GM12878 (cell line): Measurements from ENCODE around the gene PIGS. TPM values are rescaled to one million over a fixed set of nuclear protein-coding genes. Genes with fewer than 3 reads are reported as not detected.

ENCODE experiments used
- CEBPB ChIP-seq, 2 experiments: fragments of 150-350 bp in 1 of 2; IDR thresholded peaks; 2 replicates each; pipeline ENCODE4 v1.6.1; 2012 to 2014; ENCODE audit warnings: low read depth in 2 of 2, low read length in 2 of 2, borderline replicate concordance in 1 of 2, inconsistent platforms in 1 of 2
- CREB1 ChIP-seq: IDR thresholded peaks from 2 replicates; pipeline ENCODE4 v1.6.1; 2012; ENCODE audit warnings: low read depth, mild to moderate bottlenecking, inconsistent platforms
- DPF2 ChIP-seq: fragments of 450-650 bp; IDR thresholded peaks from 2 replicates; pipeline ENCODE4 v1.6.1; 2017; ENCODE audit warnings: mild to moderate bottlenecking
- ELK1 ChIP-seq: IDR thresholded peaks from 2 replicates; pipeline ENCODE4 v1.6.1; 2012; ENCODE audit warnings: low read depth, low read length, improper control_type of control experiment
- EP300 ChIP-seq, 2 experiments: fragments of 150-350 bp in 1 of 2; IDR thresholded peaks; 2 replicates each; pipeline ENCODE4 v1.6.1; 2011 to 2012; ENCODE audit warnings: low read depth in 2 of 2, low read length in 2 of 2, borderline replicate concordance in 1 of 2, improper control_type of control experiment in 1 of 2, inconsistent platforms in 1 of 2; ENCODE audit not compliant: control insufficient read depth in 1 of 2
- FOXM1 ChIP-seq: IDR thresholded peaks from 2 replicates; pipeline ENCODE4 v1.6.1; 2012; ENCODE audit warnings: low read depth, mild to moderate bottlenecking, inconsistent platforms, low read length, moderate library complexity
- LARP7 ChIP-seq: fragments of 450-650 bp; IDR thresholded peaks from 2 replicates; pipeline ENCODE4 v1.6.1; 2017; ENCODE audit warnings: mild to moderate bottlenecking
- MEF2A ChIP-seq: IDR thresholded peaks from 2 replicates; pipeline ENCODE4 v1.6.1; 2011; ENCODE audit warnings: low read depth, mild to moderate bottlenecking, low read length, moderate library complexity; ENCODE audit not compliant: insufficient read depth
- MYB ChIP-seq: fragments of 150-350 bp; IDR thresholded peaks from 2 replicates; pipeline ENCODE4 v1.6.1; 2014; ENCODE audit warnings: mild to moderate bottlenecking, low read depth, low read length, borderline replicate concordance
- NFIC ChIP-seq: IDR thresholded peaks from 2 replicates; pipeline ENCODE4 v1.6.1; 2012; ENCODE audit warnings: low read depth, mild to moderate bottlenecking, inconsistent platforms, low read length, moderate library complexity
- NKRF ChIP-seq: fragments of 450-650 bp; conservative IDR thresholded peaks from 2 replicates; pipeline ENCODE4 v1.6.1; 2017; ENCODE audit warnings: mild to moderate bottlenecking, moderate library complexity
- NR2C1 ChIP-seq: fragments of 450-650 bp; IDR thresholded peaks from 2 replicates; pipeline ENCODE4 v1.6.1; 2017; ENCODE audit warnings: antibody characterized with exemption, mild to moderate bottlenecking, moderate library complexity
- NR2F1 ChIP-seq: fragments of 450-650 bp; conservative IDR thresholded peaks from 2 replicates; pipeline ENCODE4 v1.6.1; 2017; ENCODE audit warnings: mild to moderate bottlenecking
- PAX5 ChIP-seq: IDR thresholded peaks from 2 replicates; pipeline ENCODE4 v1.6.1; 2011; ENCODE audit warnings: low read depth, low read length, borderline replicate concordance
- POLR2AphosphoS2 ChIP-seq: IDR thresholded peaks from 2 replicates; pipeline ENCODE4 v1.6.1; 2011; ENCODE audit warnings: low read depth, mild to moderate bottlenecking, low read length, improper control_type of control experiment, moderate library complexity
- RAD51 ChIP-seq: fragments of 450-650 bp; IDR thresholded peaks from 2 replicates; pipeline ENCODE4 v1.6.1; 2016; ENCODE audit warnings: moderate library complexity, mild to moderate bottlenecking, inconsistent platforms
- RB1 ChIP-seq: fragments of 450-650 bp; formaldehyde crosslinking; IDR thresholded peaks from 2 replicates; pipeline ENCODE4 v1.6.1; 2017; ENCODE audit warnings: mild to moderate bottlenecking, borderline replicate concordance
- RELA ChIP-seq: fragments of 450-650 bp; IDR thresholded peaks from 2 replicates; pipeline ENCODE4 v1.8.0; 2014; ENCODE audit warnings: borderline replicate concordance; ENCODE audit not compliant: partially characterized antibody
- SMARCA5 ChIP-seq: fragments of 450-650 bp; IDR thresholded peaks from 2 replicates; pipeline ENCODE4 v1.6.1; 2017; ENCODE audit warnings: mild to moderate bottlenecking
- SREBF1 ChIP-seq: IDR thresholded peaks from 2 replicates; pipeline ENCODE4 v1.6.1; 2012; ENCODE audit warnings: mild to moderate bottlenecking, low read length
- TBL1XR1 ChIP-seq: IDR thresholded peaks from 2 replicates; pipeline ENCODE4 v1.6.1; 2012; ENCODE audit warnings: low read depth, low read length, improper control_type of control experiment
- ZNF207 ChIP-seq: fragments of 450-650 bp; IDR thresholded peaks from 2 replicates; pipeline ENCODE4 v1.6.1; 2014; ENCODE audit warnings: antibody characterized with exemption, mild to moderate bottlenecking, borderline replicate concordance
- ZNF274 ChIP-seq: IDR thresholded peaks from one replicate; pipeline ENCODE4 v1.8.0; 2011; ENCODE audit not compliant: insufficient read length, insufficient read depth
- polyA plus RNA-seq, 11 experiments: library from polyadenylated mRNA; depleted of rRNA in 4 of 11; unstranded in 6 of 11; stranded (reverse) in 5 of 11; fragments of >200 nt; fragmentation: Nextera tagmentation in 4 of 11; fragmentation: Illumina TruSeq in 1 of 11; extraction: Ambion mirVana in 4 of 11; extraction: Trizol in 1 of 11; gene quantifications; 1 replicate in 1 of 11; 2 replicates in 10 of 11; pipeline versions ENCODE4 v1.2.1 to v1.2.3, GENCODE V29; 2011 to 2016; ENCODE audit warnings: inconsistent platforms in 2 of 11, missing spikeins in 2 of 11, low read depth in 1 of 11
- total RNA-seq, 4 experiments: library from RNA; depleted of rRNA in 3 of 4; stranded (reverse); fragments of >200 nt in 3 of 4; fragmentation: Illumina TruSeq in 1 of 4; extraction: Trizol in 1 of 4; gene quantifications; 2 replicates each; pipeline versions ENCODE4 v1.2.1 to v1.2.3, GENCODE V29; 2013 to 2021

PIGS gene
- total and polyA plus RNA-seq, 10 of the 15 experiments (the other 5 are each of a cell fraction or from before 2014, with no cell fraction given) = 27.5 to 73.7 (median 50.7) TPM

- TF ChIP-seq NKRF (peak; percentile 63; the same call in 1 of the 2 replicates), MYB (no peak), CEBPB (IDR thresholded peaks at IDR 0.05; ENCODE audit: borderline replicate concordance in 1 of 2, low read depth in 2 of 2, low read length in 2 of 2) (no peak), RB1 (0 out of 2 replicates have a peak, but pooled peaks have one; percentile 9), EP300 (IDR thresholded peaks at IDR 0.05; ENCODE audit: borderline replicate concordance in 1 of 2, control insufficient read depth in 1 of 2, low read depth in 2 of 2, low read length in 2 of 2) (no peak), NR2F1 (no peak), PAX5 (peak; percentile 9; the same call in 1 of the 2 replicates), LARP7 (peak; percentile 43; the same call in 1 of the 2 replicates), POLR2AphosphoS2 (no peak), ELK1 (no peak), RELA (no peak), DPF2 (0 out of 2 replicates have a peak, but pooled peaks have one; percentile 14), TBL1XR1 (no peak), SREBF1 (no peak), CREB1 (no peak), MEF2A (no peak), RAD51 (no peak), NR2C1 (no peak), NFIC (no peak), ZNF274 (no peak), SMARCA5 (no peak), ZNF207 (0 out of 2 replicates have a peak, but pooled peaks have one; percentile 18), FOXM1 (no peak)
Observed at GRCh38 chr17:28570716-28571360, 486 bp downstream of the PIGS start (continued).
